Brain microvascular endothelial cell (primary cell): ENCODE measurements around the gene ADPRHL1.

Experiments used
- DNase-seq: peaks from one replicate; pipeline ENCODE4 v3.0.0-alpha.2; 2020
- H3K27ac ChIP-seq: fragments of 250-450 bp; sonication (Bioruptor Pico); 2 replicates; pipeline ENCODE4 v1.5.1; 2020; ENCODE audit warnings: mild to moderate bottlenecking, moderate library complexity
- H3K27me3 ChIP-seq: fragments of 250-450 bp; sonication (Bioruptor Pico); replicated peaks from 2 replicates; pipeline ENCODE4 v1.5.1; 2020; ENCODE audit warnings: mild to moderate bottlenecking
- H3K36me3 ChIP-seq: fragments of 250-450 bp; sonication (Bioruptor Pico); replicated peaks from 2 replicates; pipeline ENCODE4 v1.5.1; 2020; ENCODE audit warnings: mild to moderate bottlenecking
- H3K4me3 ChIP-seq: 2 replicates; pipeline ENCODE4 v1.5.1; 2011; ENCODE audit warnings: low read depth, mild to moderate bottlenecking, control low read depth, low read length, moderate library complexity
- in situ Hi-C: cut with HindIII; loops from 2 replicates; pipeline ENCODE4 v1.10.0; 2017; ENCODE audit warnings: low sequenced_read_pairs, low pct_ligation_motif_present
- TF ChIP-seq, protein P1 (sequence below): IDR thresholded peaks from 2 replicates; pipeline ENCODE4 v1.5.1; 2011; ENCODE audit warnings: low read depth, mild to moderate bottlenecking, moderate library complexity, low read length, control low read depth, inconsistent platforms; ENCODE audit errors: missing control alignments

The ADPRHL1 gene

DNA sequence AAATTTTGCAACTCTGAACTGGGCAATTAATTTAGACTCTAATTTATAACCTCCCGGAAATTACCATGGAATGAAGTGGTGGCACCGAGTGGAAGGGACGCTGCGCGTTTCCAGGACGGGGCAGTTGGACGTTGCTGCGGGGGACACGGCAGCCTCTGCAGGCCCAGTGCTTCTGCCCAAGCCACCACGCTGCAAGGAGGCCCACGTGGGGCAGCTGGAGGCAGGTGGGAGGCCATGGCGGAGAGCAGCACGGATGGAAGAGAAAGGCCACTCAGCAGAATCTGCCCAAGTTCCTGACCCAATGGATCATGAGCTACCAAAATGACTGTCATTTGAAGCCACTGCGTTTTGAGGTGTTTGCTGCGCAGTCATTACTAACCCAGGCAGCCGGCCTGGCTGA, 11.2 kb upstream of the ADPRHL1 start:
- Histone ChIP-seq H3K27me3 (no peaks in the 10 kb centered on the region), H3K36me3 (peaks cover 17% of the 10 kb centered on the region), H3K27ac (no peak overlapping the region), H3K4me3 (no peak overlapping the region)
- in situ Hi-C loops, result no loop called here
- no peak for DNase-seq
- TF ChIP-seq, protein P1, sequence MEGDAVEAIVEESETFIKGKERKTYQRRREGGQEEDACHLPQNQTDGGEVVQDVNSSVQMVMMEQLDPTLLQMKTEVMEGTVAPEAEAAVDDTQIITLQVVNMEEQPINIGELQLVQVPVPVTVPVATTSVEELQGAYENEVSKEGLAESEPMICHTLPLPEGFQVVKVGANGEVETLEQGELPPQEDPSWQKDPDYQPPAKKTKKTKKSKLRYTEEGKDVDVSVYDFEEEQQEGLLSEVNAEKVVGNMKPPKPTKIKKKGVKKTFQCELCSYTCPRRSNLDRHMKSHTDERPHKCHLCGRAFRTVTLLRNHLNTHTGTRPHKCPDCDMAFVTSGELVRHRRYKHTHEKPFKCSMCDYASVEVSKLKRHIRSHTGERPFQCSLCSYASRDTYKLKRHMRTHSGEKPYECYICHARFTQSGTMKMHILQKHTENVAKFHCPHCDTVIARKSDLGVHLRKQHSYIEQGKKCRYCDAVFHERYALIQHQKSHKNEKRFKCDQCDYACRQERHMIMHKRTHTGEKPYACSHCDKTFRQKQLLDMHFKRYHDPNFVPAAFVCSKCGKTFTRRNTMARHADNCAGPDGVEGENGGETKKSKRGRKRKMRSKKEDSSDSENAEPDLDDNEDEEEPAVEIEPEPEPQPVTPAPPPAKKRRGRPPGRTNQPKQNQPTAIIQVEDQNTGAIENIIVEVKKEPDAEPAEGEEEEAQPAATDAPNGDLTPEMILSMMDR, result no peak

DNA sequence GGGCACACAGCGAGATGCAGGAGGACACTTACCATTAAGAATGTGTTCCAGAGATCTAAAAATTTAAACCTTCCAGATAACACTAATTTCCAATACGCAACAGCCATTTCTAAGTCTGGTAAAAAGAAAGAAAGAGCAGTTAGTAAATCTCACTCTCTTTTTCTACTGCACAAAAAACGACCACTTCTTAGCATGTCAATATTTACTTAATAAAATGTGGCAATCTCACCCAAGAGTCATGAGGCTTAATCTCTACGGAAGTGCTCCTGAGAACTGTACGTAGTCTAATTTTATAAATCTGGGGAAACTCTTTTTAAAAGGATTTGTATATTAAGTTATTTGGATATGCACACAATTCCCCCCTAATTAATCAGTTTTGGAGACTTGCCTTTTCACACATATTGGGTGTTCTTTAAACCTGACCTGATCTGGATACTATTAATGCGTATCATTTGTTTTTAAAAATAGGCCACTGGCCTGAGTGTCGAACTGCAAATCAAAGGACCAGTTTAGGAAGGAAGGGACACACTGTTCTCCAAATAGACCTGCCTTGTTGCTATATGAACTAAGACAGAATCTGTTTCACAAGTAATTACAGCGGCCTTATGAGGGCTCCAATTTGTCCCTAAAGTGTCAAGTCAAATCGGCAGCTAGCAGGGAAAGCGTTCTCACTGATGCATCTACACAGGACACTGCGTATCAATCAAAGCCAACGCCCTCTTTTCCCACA, 7.9 kb upstream of the ADPRHL1 start:
- no peaks in the 10 kb centered on the region for H3K27me3 ChIP-seq
- in situ Hi-C loops, result no loop called here
- H3K36me3 ChIP-seq, result peaks cover 16% of the 10 kb centered on the region
- DNase-seq, result no peak
- TF ChIP-seq, protein P1, result no peak
- H3K4me3 ChIP-seq, result no peak overlapping the region
- H3K27ac ChIP-seq, result no peak overlapping the region

DNA sequence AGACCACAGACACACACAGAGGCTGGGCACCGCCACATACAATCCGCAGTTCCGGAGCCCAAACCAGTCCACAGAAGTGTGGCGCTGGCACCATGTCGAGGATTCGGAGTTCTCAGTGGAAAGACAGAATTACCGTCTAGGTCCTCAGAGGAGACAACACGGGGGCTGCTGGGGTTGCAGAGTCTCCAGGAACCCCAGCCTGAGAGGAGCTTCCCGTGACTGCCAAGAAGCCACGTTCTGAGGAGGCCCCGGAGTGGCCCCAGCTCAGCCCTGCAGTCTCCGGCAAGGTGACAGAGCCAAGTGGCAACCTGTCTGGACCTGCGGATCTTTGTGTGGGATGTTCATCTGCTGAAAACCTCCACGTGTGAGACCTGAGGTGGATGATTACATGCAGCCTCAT, 7.3 kb upstream of the ADPRHL1 start:
- no peak overlapping the region for H3K4me3 ChIP-seq
- no peak overlapping the region for H3K27ac ChIP-seq
- TF ChIP-seq, protein P1, result no peak
- in situ Hi-C loops, result no loop called here
- DNase-seq, result no peak
- no peaks in the 10 kb centered on the region for H3K27me3 ChIP-seq
- H3K36me3 ChIP-seq, result peaks cover 16% of the 10 kb centered on the region

DNA sequence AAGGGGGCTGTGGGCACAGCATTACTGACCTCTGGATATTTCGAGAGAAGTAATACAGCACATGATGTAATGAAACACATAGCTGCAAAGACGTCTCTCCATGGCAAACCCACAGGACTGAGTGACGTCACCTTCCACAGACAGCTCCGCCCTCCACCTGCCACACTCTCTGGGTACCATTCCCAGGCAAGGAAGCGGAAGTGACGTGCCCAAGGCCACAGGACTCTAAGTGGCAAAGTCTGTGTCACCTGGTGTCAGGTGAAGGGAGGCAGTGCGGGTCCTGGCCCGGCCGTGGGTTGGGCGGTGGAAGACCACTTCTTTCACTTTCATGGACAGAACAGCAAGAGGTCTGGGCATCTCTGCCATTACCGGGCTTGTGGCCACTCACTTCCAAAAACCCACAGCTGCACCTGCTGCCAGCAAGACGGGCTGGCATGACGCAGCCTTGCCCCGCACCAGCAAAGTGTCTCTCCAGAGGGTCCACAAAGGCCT, 6.8 kb upstream of the ADPRHL1 start:
- TF ChIP-seq, protein P1, result no peak
- H3K27me3 ChIP-seq, result no peaks in the 10 kb centered on the region
- no peak overlapping the region for H3K27ac ChIP-seq
- H3K4me3 ChIP-seq, result no peak overlapping the region
- DNase-seq, result no peak
- peaks cover 16% of the 10 kb centered on the region for H3K36me3 ChIP-seq
- in situ Hi-C loops, result no loop called here

DNA sequence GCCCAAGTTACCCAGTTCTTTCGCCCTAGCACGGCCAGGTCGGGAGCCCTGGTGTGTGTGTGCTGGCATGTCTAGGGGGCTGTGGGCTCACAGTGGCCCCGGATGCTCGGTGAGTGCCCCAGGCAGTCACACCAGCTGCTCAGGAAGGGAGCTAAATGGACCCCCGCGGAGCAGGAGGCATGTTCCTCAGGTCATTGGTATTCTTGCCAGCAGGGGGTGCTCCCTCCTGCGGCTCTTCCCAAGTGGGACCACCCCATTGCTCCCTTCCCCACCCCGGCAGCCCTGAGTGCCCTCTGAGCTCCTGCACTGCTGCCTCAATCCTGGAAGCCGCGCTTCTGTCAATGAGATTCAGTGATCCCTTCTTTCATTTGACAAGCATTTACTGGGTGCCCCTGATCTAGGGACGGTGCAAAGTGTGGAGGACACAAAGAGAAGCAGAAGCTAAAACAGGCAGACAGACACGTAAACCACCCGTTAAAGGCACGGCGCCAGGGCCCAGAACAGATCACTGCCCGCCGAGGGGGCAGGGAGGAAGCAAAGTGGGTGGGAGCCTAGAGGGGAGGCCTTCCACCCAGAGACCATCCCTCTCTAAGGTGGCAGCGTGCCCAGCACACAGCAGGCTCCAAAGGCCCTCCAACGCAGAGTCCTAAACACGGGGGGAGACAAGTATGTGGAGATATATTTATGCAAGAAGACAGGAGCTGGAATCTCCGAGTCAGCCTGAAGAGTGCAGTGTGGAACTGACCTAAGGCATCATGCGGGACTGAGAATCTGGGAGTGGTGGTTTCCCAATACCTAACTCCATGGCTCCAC, 5.2 kb upstream of the ADPRHL1 start:
- Histone ChIP-seq H3K4me3 (no peak overlapping the region), H3K27ac (no peak overlapping the region), H3K36me3 (peaks cover 16% of the 10 kb centered on the region), H3K27me3 (no peaks in the 10 kb centered on the region)
- TF ChIP-seq, protein P1, result peak; percentile 77
- in situ Hi-C loops, result no loop called here
- peak; percentile 39 for DNase-seq
